Keratinocyte (primary cell): Measurements from ENCODE around the gene TACR2. TPM values are rescaled to one million over a fixed set of nuclear protein-coding genes. Genes with fewer than 3 reads are reported as not detected.

Experiments
- DNase-seq: peaks from one replicate; pipeline ENCODE4 v3.0.0-alpha.2; 2011; ENCODE audit warnings: low read depth, missing footprints, low spot score
- FAIRE-seq: peaks from 2 replicates; lab custom pipeline; 2011; peaks lifted over from hg19 to GRCh38; lab: Jason Lieb, UNC
- H2AFZ ChIP-seq: 2 replicates; pipeline ENCODE4 v1.6.0; 2012; ENCODE audit warnings: low read length, control low read depth, inconsistent platforms; ENCODE audit not compliant: control insufficient read depth
- H3K27ac ChIP-seq: 2 replicates; pipeline ENCODE4 v1.5.1; 2011; ENCODE audit warnings: low read length; ENCODE audit not compliant: control insufficient read depth, insufficient read depth
- H3K27me3 ChIP-seq: 3 replicates; pipeline ENCODE4 v1.6.0; 2011; ENCODE audit warnings: low read length; ENCODE audit not compliant: control insufficient read depth, insufficient read depth; ENCODE audit errors: extremely low read depth
- H3K36me3 ChIP-seq, 2 experiments: 2 replicates in 1 of 2; 3 replicates in 1 of 2; pipeline ENCODE4 v1.5.1; 2011; ENCODE audit warnings: low read length in 2 of 2, mild to moderate bottlenecking in 1 of 2; ENCODE audit not compliant: control insufficient read depth in 2 of 2, insufficient read depth in 2 of 2; ENCODE audit errors: extremely low read depth in 1 of 2
- H3K4me1 ChIP-seq: 3 replicates; pipeline ENCODE4 v1.5.1; 2011; ENCODE audit warnings: low read length; ENCODE audit not compliant: control insufficient read depth, insufficient read depth; ENCODE audit errors: extremely low read depth
- H3K4me2 ChIP-seq: 3 replicates; pipeline ENCODE4 v1.6.0; 2011; ENCODE audit warnings: low read depth, low read length; ENCODE audit not compliant: control insufficient read depth, insufficient read depth; ENCODE audit errors: extremely low read depth
- H3K4me3 ChIP-seq, 3 experiments: fragments of 200-600 bp in 1 of 3; sonication (generic) in 1 of 3; 2 replicates in 2 of 3; 3 replicates in 1 of 3; pipeline ENCODE4 v1.5.1; 2011 to 2016; ENCODE audit warnings: low read length in 3 of 3, mild to moderate bottlenecking in 3 of 3, control low read depth in 2 of 3, inconsistent platforms in 1 of 3, low read depth in 1 of 3, mixed read lengths in 1 of 3, mixed run types in 1 of 3, moderate library complexity in 1 of 3; ENCODE audit not compliant: control insufficient read depth in 2 of 3, insufficient read depth in 2 of 3; ENCODE audit errors: extremely low read depth in 1 of 3
- H3K79me2 ChIP-seq: 2 replicates; pipeline ENCODE4 v1.6.0; 2012; ENCODE audit warnings: low read length; ENCODE audit not compliant: control insufficient read depth, insufficient read depth
- H3K9ac ChIP-seq: 3 replicates; pipeline ENCODE4 v1.6.0; 2011; ENCODE audit warnings: low read length; ENCODE audit not compliant: control insufficient read depth, insufficient read depth; ENCODE audit errors: extremely low read depth
- H3K9me1 ChIP-seq: 3 replicates; pipeline ENCODE4 v1.6.0; 2011; ENCODE audit warnings: low read length; ENCODE audit not compliant: control insufficient read depth, insufficient read depth; ENCODE audit errors: extremely low read depth
- H3K9me3 ChIP-seq: 2 replicates; pipeline ENCODE4 v1.5.1; 2012; ENCODE audit warnings: low read depth, low read length; ENCODE audit not compliant: control insufficient read depth
- H4K20me1 ChIP-seq: 3 replicates; pipeline ENCODE4 v1.6.0; 2011; ENCODE audit warnings: low read length; ENCODE audit not compliant: control insufficient read depth, insufficient read depth; ENCODE audit errors: extremely low read depth
- EZH2 ChIP-seq: IDR thresholded peaks from one replicate; pipeline ENCODE4 v1.6.1; 2012; ENCODE audit warnings: inconsistent platforms, mild to moderate bottlenecking, low read length, moderate library complexity
- dilution Hi-C: fragments of 300-500 bp; cut with MboI; formaldehyde crosslinking; loops from one replicate; pipeline ENCODE4 v1.7.0; 2020; ENCODE audit warnings: low sequenced_read_pairs; ENCODE audit not compliant: extremely low pct_ligation_motif_present
- polyA plus RNA-seq, 5 experiments: library from polyadenylated mRNA; depleted of rRNA in 3 of 5; stranded (reverse) in 3 of 5; stranded (forward) in 1 of 5; unstranded in 1 of 5; fragments of >200 nt; gene quantifications; 1 replicate in 1 of 5; 2 replicates in 3 of 5; 3 replicates in 1 of 5; pipeline versions ENCODE4 v1.2.1 to v1.2.3, GENCODE V29; 2011 to 2012; ENCODE audit warnings: missing spikeins in 2 of 5, low read depth in 1 of 5, low replicate concordance in 1 of 5
- TF ChIP-seq, protein P1 (sequence below), 3 experiments: IDR thresholded peaks in 1 of 3; conservative IDR thresholded peaks in 1 of 3; optimal IDR thresholded peaks in 1 of 3; 2 replicates in 2 of 3; 3 replicates in 1 of 3; pipeline versions ENCODE3 to v1.5.1; 2011; ENCODE audit warnings: low read length in 3 of 3, mild to moderate bottlenecking in 3 of 3, moderate library complexity in 2 of 3, control low read depth in 1 of 3, inconsistent platforms in 1 of 3; ENCODE audit not compliant: insufficient read depth in 2 of 3; ENCODE audit errors: extremely low read depth in 1 of 3

TACR2 gene
- polyA plus RNA-seq, 1 donor (not counting 4 experiments of a cell fraction or from before 2014, with no cell fraction given) = 0.07 TPM

DNA sequence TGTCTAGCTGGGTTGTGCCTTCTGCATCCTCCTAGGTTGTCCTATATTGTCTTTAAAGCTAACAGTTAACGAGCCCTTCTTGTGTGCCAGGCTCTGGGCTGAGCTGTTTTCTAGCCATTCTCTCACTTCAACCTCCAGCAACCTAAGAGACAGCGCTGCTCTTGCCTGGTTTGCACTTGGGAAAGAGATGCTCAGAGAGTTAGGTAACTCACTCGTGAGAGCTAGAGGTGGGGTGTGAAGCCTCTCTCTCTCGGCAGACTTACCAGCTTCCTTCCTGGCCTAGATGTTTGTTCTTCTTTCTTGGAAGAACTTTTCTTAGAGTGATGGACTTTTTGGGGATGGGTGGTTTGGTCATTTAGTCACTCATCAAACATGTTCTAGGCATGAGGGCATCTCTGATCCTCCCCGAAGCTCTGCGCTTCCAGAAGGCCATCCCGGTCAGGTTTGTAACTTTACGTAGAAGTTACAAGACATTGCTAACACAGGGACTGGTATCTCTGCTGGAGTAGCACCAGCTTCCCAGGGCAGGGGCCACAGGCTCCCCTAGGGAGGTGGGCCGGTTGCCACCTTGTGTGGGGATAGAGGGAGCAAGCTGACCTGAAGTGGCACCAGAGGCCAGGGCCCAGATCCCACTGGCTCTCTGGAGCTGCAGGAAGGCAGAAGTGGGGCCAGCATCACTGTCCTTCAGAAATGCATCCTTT lies 48.9 kb upstream of the TACR2 start:
- Histone ChIP-seq H3K27me3 (peaks cover 4% of the 10 kb centered on the region), H3K36me3 (no peaks in the 10 kb centered on the region), H3K4me3 (no peak overlapping the region), H3K4me2 (no peak overlapping the region), H3K9ac (no peak overlapping the region), H3K4me1 (no peaks in the 10 kb centered on the region), H3K9me3 (no peaks in the 10 kb centered on the region), H2AFZ (no peak overlapping the region), H3K79me2 (no peaks in the 10 kb centered on the region), H3K27ac (no peak overlapping the region), H4K20me1 (no peaks in the 10 kb centered on the region), H3K9me1 (no peaks in the 10 kb centered on the region)
- FAIRE-seq (no peak), DNase-seq (no peak)
- TF ChIP-seq, protein P1, sequence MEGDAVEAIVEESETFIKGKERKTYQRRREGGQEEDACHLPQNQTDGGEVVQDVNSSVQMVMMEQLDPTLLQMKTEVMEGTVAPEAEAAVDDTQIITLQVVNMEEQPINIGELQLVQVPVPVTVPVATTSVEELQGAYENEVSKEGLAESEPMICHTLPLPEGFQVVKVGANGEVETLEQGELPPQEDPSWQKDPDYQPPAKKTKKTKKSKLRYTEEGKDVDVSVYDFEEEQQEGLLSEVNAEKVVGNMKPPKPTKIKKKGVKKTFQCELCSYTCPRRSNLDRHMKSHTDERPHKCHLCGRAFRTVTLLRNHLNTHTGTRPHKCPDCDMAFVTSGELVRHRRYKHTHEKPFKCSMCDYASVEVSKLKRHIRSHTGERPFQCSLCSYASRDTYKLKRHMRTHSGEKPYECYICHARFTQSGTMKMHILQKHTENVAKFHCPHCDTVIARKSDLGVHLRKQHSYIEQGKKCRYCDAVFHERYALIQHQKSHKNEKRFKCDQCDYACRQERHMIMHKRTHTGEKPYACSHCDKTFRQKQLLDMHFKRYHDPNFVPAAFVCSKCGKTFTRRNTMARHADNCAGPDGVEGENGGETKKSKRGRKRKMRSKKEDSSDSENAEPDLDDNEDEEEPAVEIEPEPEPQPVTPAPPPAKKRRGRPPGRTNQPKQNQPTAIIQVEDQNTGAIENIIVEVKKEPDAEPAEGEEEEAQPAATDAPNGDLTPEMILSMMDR (optimal IDR thresholded peaks at IDR 0.05 in 1 of 3, IDR thresholded peaks at IDR 0.05 in 1 of 3, conservative IDR thresholded peaks at IDR 0.05 in 1 of 3; ENCODE audit: extremely low read depth in 1 of 3, insufficient read depth in 2 of 3, low read length in 3 of 3) = no peak
- TF ChIP-seq EZH2 = no peak
- dilution Hi-C loops = no loop called here

DNA sequence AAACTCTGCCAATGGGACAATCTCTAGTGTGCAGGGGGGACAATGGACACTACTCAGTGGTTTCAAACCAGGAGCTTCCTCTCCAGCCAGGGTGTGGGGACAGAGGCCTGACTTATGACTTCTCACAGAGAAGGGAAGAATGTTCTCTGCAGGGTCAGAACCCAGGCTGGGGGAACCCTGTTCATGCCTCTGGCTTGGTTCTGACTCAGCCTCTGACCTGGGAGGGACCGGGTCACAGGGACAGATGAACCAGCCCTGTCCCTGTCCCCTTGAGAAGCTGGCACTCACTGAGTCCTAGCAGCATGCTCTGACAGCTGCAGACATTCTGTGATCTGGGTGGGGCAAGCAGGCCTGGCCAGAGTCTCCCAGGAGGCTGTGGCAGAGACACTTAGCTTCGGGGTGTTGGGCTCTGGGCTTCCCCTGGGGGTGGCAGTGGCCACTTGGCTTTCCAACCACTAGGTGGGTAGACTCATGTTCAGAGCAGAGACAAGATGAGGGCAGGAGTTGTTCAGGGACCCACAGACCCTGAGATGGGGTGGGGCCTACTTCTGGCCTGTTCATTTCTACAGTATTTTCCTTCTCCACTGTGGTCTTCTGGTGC lies 48.2 kb upstream of the TACR2 start:
- no peaks in the 10 kb centered on the region for H3K9me1 ChIP-seq
- no peak overlapping the region for H3K4me2 ChIP-seq
- no peaks in the 10 kb centered on the region for H4K20me1 ChIP-seq
- no peak overlapping the region for H2AFZ ChIP-seq
- H3K27me3 ChIP-seq = no peaks in the 10 kb centered on the region
- no peaks in the 10 kb centered on the region for H3K36me3 ChIP-seq
- H3K4me1 ChIP-seq = no peaks in the 10 kb centered on the region
- no peak overlapping the region for H3K9ac ChIP-seq
- no peaks in the 10 kb centered on the region for H3K79me2 ChIP-seq
- dilution Hi-C loops = no loop called here
- no peaks in the 10 kb centered on the region for H3K9me3 ChIP-seq
- FAIRE-seq = no peak
- no peak overlapping the region for H3K27ac ChIP-seq
- H3K4me3 ChIP-seq = no peak overlapping the region
- no peak for DNase-seq
- TF ChIP-seq EZH2 = no peak
- TF ChIP-seq, protein P1 (optimal IDR thresholded peaks at IDR 0.05 in 1 of 3, IDR thresholded peaks at IDR 0.05 in 1 of 3, conservative IDR thresholded peaks at IDR 0.05 in 1 of 3; ENCODE audit: extremely low read depth in 1 of 3, insufficient read depth in 2 of 3, low read length in 3 of 3) = no peak
